ENCODE data around the gene CHAF1B. TPM values are rescaled to one million over a fixed set of nuclear protein-coding genes. Genes with fewer than 3 reads are reported as not detected.
"Not testable (repeated sequence)": the region's sequence is repeated elsewhere in the genome, so short reads cannot be mapped to it uniquely, and the experiment has no call there.

CHAF1B gene
- polyA plus RNA-seq, 3 donors: 0.24 TPM; not detected in 2

- Histone ChIP-seq H2AFZ (ENCODE audit: insufficient read depth, low read depth, low read length, poor library complexity, severe bottlenecking) (no peak overlapping the region), H4K20me1 (ENCODE audit: insufficient read depth, low read length) (peaks cover 7% of the 10 kb centered on the region), H3K9ac (ENCODE audit: insufficient read depth, low read length, poor library complexity, severe bottlenecking) (no peak overlapping the region), H3K27me3 (ENCODE audit: control insufficient read depth in 2 of 2, insufficient read depth in 2 of 2, low read length in 2 of 2) (no peaks in the 10 kb centered on the region), H3K36me3 (replicated peaks in 1 of 2; ENCODE audit: control insufficient read depth in 1 of 2, insufficient read depth in 2 of 2, low read length in 2 of 2) (peaks cover 11 to 19% of the 10 kb centered on the region in 2 donors), H3K4me2 (replicated peaks; ENCODE audit: extremely low read depth, low read length, poor library complexity, severe bottlenecking) (no peak overlapping the region), H3K4me3 (replicated peaks in 1 of 3; ENCODE audit: low read depth in 2 of 3, low read length in 3 of 3) (no peak overlapping the region), H3K27ac (ENCODE audit: low read depth in 1 of 2, low read length in 2 of 2) (no peak overlapping the region), H3K4me1 (ENCODE audit: control insufficient read depth in 1 of 2, insufficient read depth in 2 of 2, low read length in 2 of 2) (peaks cover 8 to 9% of the 10 kb centered on the region in 2 donors), H3K79me2 (ENCODE audit: insufficient read depth, low read length) (no peaks in the 10 kb centered on the region), H3K9me3 (replicated peaks in 1 of 2; ENCODE audit: control insufficient read depth in 1 of 2, insufficient read depth in 1 of 2, low read length in 2 of 2) (no peaks in the 10 kb centered on the region)
- intact Hi-C loops (cut with micrococcal nuclease): loop anchor here in 1 of 2 donors (10.0 kb wide), 1 partner anchor 1113 kb away; no protein-coding TSS in a partner anchor
- Mint-ChIP-seq H3K36me3 (peaks cover 17% of the 10 kb centered on the region in 2 donors), H3K4me3 (no peak overlapping the region), H3K4me1 (peaks cover 6% of the 10 kb centered on the region), H3K27me3 (ENCODE audit: low read depth in 3 of 3) (peaks cover 0 to 1% (median 0%) of the 10 kb centered on the region in 3 donors), H3K9me3 (peaks cover 0 to 1% (median 0%) of the 10 kb centered on the region in 7 donors), H3K27ac (peak overlapping the region in 1 of 7 donors; percentile 4)
- no peak for DNase-seq
- no peak for TF ChIP-seq CTCF (IDR thresholded peaks at IDR 0.05)
- WGBS (ENCODE audit: insufficient coverage): 92% methylated on average over 2 of the region's 9 CpGs
Measured at GRCh38 chr21:36381841-36382589, 3.2 kb upstream of the CHAF1B start.

DNA sequence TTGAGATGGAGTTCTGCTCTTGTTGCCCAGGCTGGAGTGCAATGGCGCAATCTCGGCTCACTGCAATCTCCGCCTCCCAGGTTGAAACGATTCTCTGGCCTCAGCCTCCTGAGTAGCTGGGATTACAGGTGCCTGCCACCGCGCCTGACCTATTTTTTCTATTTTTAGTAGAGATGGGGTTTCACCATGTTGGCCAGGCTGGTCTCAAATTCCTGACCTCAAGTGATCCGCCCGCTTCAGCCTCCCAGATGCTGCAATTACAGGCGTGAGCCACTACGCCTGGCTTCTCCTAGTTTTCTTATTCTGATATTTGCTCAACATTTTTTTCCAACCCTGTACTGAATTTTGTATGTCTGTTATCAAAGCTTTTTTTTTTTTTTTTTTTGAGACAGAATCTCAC, 2.5 kb upstream of the CHAF1B start:
- WGBS (ENCODE audit: insufficient coverage): 40% methylated on average over 1 of the region's 10 CpGs
- not testable (repeated sequence) for H3K4me3 Mint-ChIP-seq
- intact Hi-C loops (cut with micrococcal nuclease): loop anchor here in 1 of 2 donors (10.0 kb wide), 1 partner anchor 1112 kb away; no protein-coding TSS in a partner anchor

More for the DNA sequence above, 2.5 kb upstream of the CHAF1B start:
- not testable (repeated sequence) for DNase-seq; H3K4me1 ChIP-seq (ENCODE audit: control insufficient read depth in 1 of 2, insufficient read depth in 2 of 2, low read length in 2 of 2); H3K4me3 ChIP-seq (replicated peaks in 1 of 3; ENCODE audit: low read depth in 2 of 3, low read length in 3 of 3); H3K27me3 Mint-ChIP-seq (ENCODE audit: low read depth in 3 of 3); H3K4me1 Mint-ChIP-seq; H4K20me1 ChIP-seq (ENCODE audit: insufficient read depth, low read length); H3K9me3 ChIP-seq (replicated peaks in 1 of 2; ENCODE audit: control insufficient read depth in 1 of 2, insufficient read depth in 1 of 2, low read length in 2 of 2); H3K27me3 ChIP-seq (ENCODE audit: control insufficient read depth in 2 of 2, insufficient read depth in 2 of 2, low read length in 2 of 2); H3K4me2 ChIP-seq (replicated peaks; ENCODE audit: extremely low read depth, low read length, poor library complexity, severe bottlenecking); H3K9ac ChIP-seq (ENCODE audit: insufficient read depth, low read length, poor library complexity, severe bottlenecking); H2AFZ ChIP-seq (ENCODE audit: insufficient read depth, low read depth, low read length, poor library complexity, severe bottlenecking); H3K27ac ChIP-seq (ENCODE audit: low read depth in 1 of 2, low read length in 2 of 2); H3K27ac Mint-ChIP-seq; H3K9me3 Mint-ChIP-seq; H3K79me2 ChIP-seq (ENCODE audit: insufficient read depth, low read length)
- peaks cover 10 to 14% of the 10 kb centered on the region in 2 donors for H3K36me3 Mint-ChIP-seq
- H3K36me3 ChIP-seq (replicated peaks in 1 of 2; ENCODE audit: control insufficient read depth in 1 of 2, insufficient read depth in 2 of 2, low read length in 2 of 2): peaks cover 4 to 12% of the 10 kb centered on the region in 2 donors

Data from CD14-positive monocyte (primary cell).